Fibroblast of lung (primary cell): Measurements from ENCODE around the gene MYBPC1. TPM values are rescaled to one million over a fixed set of nuclear protein-coding genes. Genes with fewer than 3 reads are reported as not detected.
A peak's percentile ranks its signal among the peaks of the same experiment; 100 is the strongest.

ENCODE experiments used
- DNase-seq, 2 donors: peaks; one replicate each; pipeline versions ENCODE4 v3.0.0 to v3.0.0-alpha.2; 2010; ENCODE audit warnings: low read depth in 2 of 2
- H2AFZ ChIP-seq: 2 replicates; pipeline ENCODE4 v1.5.1; 2012; ENCODE audit warnings: low read length, control low read depth, inconsistent platforms
- H3K27ac ChIP-seq: 2 replicates; pipeline ENCODE4 v1.5.1; 2011; ENCODE audit warnings: low read length, control low read depth; ENCODE audit not compliant: insufficient read depth
- H3K27me3 ChIP-seq: 2 replicates; pipeline ENCODE4 v1.5.1; 2011; ENCODE audit warnings: mild to moderate bottlenecking, low read length; ENCODE audit not compliant: control insufficient read depth, insufficient read depth
- H3K36me3 ChIP-seq: 2 replicates; pipeline ENCODE4 v1.5.1; 2011; ENCODE audit warnings: low read length; ENCODE audit not compliant: control insufficient read depth, insufficient read depth
- H3K4me1 ChIP-seq: 2 replicates; pipeline ENCODE4 v1.5.1; 2011; ENCODE audit warnings: low read length; ENCODE audit not compliant: control insufficient read depth, insufficient read depth; ENCODE audit errors: extremely low read depth
- H3K4me2 ChIP-seq: 2 replicates; pipeline ENCODE4 v1.5.1; 2011; ENCODE audit warnings: low read length, control low read depth; ENCODE audit not compliant: insufficient read depth; ENCODE audit errors: extremely low read depth
- H3K4me3 ChIP-seq, 4 experiments: fragments of 200-600 bp in 1 of 4; sonication (generic) in 1 of 4; replicated peaks in 1 of 4; 2 replicates each; pipeline ENCODE4 v1.5.1; 2011 to 2016; ENCODE audit warnings: low read length in 4 of 4, low read depth in 3 of 4, mild to moderate bottlenecking in 3 of 4, control low read depth in 2 of 4, inconsistent platforms in 1 of 4, mixed read lengths in 1 of 4; ENCODE audit not compliant: insufficient read depth in 1 of 4; ENCODE audit errors: control extremely low read depth in 1 of 4
- H3K79me2 ChIP-seq: 2 replicates; pipeline ENCODE4 v1.5.1; 2012; ENCODE audit warnings: mild to moderate bottlenecking, low read length, inconsistent platforms; ENCODE audit not compliant: control insufficient read depth, insufficient read depth
- H3K9ac ChIP-seq: 2 replicates; pipeline ENCODE4 v1.5.1; 2011; ENCODE audit warnings: mild to moderate bottlenecking, low read length, control low read depth; ENCODE audit not compliant: insufficient read depth
- H3K9me3 ChIP-seq: 2 replicates; pipeline ENCODE4 v1.5.1; 2012; ENCODE audit warnings: low read depth, low read length; ENCODE audit not compliant: control insufficient read depth, insufficient read depth
- H4K20me1 ChIP-seq: 2 replicates; pipeline ENCODE4 v1.5.1; 2011; ENCODE audit warnings: low read length; ENCODE audit not compliant: control insufficient read depth, insufficient read depth; ENCODE audit errors: extremely low read depth
- CTCF ChIP-seq, 2 donors: IDR thresholded peaks in 1 of 2; conservative IDR thresholded peaks in 1 of 2; 1 replicate in 1 of 2; 2 replicates in 1 of 2; pipeline ENCODE4 v1.5.1; 2011 to 2012; ENCODE audit warnings: low read length in 2 of 2, control low read depth in 1 of 2, inconsistent platforms in 1 of 2, low read depth in 1 of 2, mild to moderate bottlenecking in 1 of 2
- EZH2 ChIP-seq: IDR thresholded peaks from 2 replicates; pipeline ENCODE4 v1.5.1; 2012; ENCODE audit warnings: low read length, control low read depth, mild to moderate bottlenecking; ENCODE audit errors: missing control alignments
- polyA plus RNA-seq, 2 donors: library from polyadenylated mRNA; depleted of rRNA in 1 of 2; stranded (reverse) in 1 of 2; unstranded in 1 of 2; fragments of >200 nt; gene quantifications; 2 replicates each; pipeline ENCODE4 v1.2.1, GENCODE V29; 2011 to 2012; ENCODE audit warnings: missing spikeins in 1 of 2
- total RNA-seq: library from RNA; depleted of rRNA; stranded (reverse); fragments of >200 nt; gene quantifications from 2 replicates; pipeline ENCODE4 v1.2.1, GENCODE V29; 2014

MYBPC1 gene
- total and polyA plus RNA-seq, 2 donors (not counting 1 experiment from before 2014, with no cell fraction given), result not detected

DNA sequence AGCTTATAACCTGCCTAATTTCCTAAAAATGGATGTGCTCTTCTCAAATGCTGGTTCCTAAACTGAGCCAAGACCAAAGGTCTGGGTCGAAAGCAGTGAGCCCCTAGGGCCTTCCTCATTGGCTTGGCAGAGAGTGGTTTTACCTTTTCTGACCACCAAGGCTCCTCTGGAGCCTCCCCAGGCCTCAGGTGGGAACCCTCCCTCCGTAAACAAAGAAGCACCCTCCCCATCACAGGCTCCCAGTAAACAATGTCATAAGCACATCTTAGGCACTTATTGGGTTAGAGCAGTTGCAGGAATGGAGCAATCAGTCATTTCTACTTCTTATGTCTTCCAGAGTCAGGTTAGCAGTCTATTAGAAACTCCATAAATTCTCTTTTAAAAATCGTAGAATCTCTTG, 108.7 kb downstream of the MYBPC1 start:
- Histone ChIP-seq H3K79me2 (peaks cover 9% of the 10 kb centered on the region), H3K4me2 (no peak overlapping the region), H2AFZ (no peak overlapping the region), H4K20me1 (no peaks in the 10 kb centered on the region), H3K9me3 (no peaks in the 10 kb centered on the region), H3K4me3 (no peak overlapping the region), H3K27me3 (no peaks in the 10 kb centered on the region), H3K4me1 (no peaks in the 10 kb centered on the region), H3K36me3 (no peaks in the 10 kb centered on the region), H3K27ac (no peak overlapping the region), H3K9ac (no peak overlapping the region)
- TF ChIP-seq EZH2 (no peak), CTCF (conservative IDR thresholded peaks at IDR 0.05 in 1 of 2, IDR thresholded peaks at IDR 0.05 in 1 of 2; ENCODE audit: low read depth in 1 of 2, low read length in 2 of 2) (no peak)
- no peak for DNase-seq

- Histone ChIP-seq H3K27ac (no peak overlapping the region), H3K36me3 (no peaks in the 10 kb centered on the region), H2AFZ (no peak overlapping the region), H3K27me3 (no peaks in the 10 kb centered on the region), H3K9me3 (no peaks in the 10 kb centered on the region), H3K4me1 (no peaks in the 10 kb centered on the region), H3K4me2 (no peak overlapping the region), H3K9ac (no peak overlapping the region), H4K20me1 (no peaks in the 10 kb centered on the region), H3K4me3 (no peak overlapping the region), H3K79me2 (peaks cover 4% of the 10 kb centered on the region)
- TF ChIP-seq CTCF (conservative IDR thresholded peaks at IDR 0.05 in 1 of 2, IDR thresholded peaks at IDR 0.05 in 1 of 2; ENCODE audit: low read depth in 1 of 2, low read length in 2 of 2) (no peak), EZH2 (no peak)
- no peak for DNase-seq
Observed at GRCh38 chr12:101706403-101706802, 111.6 kb downstream of the MYBPC1 start.

GRCh38 chr12:101707131-101707782, 112.5 kb downstream of the MYBPC1 start:
- Histone ChIP-seq H3K79me2 (peaks cover 2% of the 10 kb centered on the region), H3K27me3 (no peaks in the 10 kb centered on the region), H3K27ac (no peak overlapping the region), H4K20me1 (no peaks in the 10 kb centered on the region), H2AFZ (no peak overlapping the region), H3K4me2 (no peak overlapping the region), H3K4me3 (no peak overlapping the region), H3K9ac (no peak overlapping the region), H3K4me1 (no peaks in the 10 kb centered on the region), H3K36me3 (no peaks in the 10 kb centered on the region), H3K9me3 (no peaks in the 10 kb centered on the region)
- peak in 1 of 2 donors; percentile 74 for DNase-seq
- no peak for TF ChIP-seq CTCF (conservative IDR thresholded peaks at IDR 0.05 in 1 of 2, IDR thresholded peaks at IDR 0.05 in 1 of 2; ENCODE audit: low read depth in 1 of 2, low read length in 2 of 2)
